D341Med (cell line): ENCODE data around the gene FNIP2.
"Not testable (repeated sequence)": the region's sequence is repeated elsewhere in the genome, so short reads cannot be mapped to it uniquely, and the experiment has no call there.

ENCODE experiments used
- DNase-seq: peaks from one replicate; pipeline ENCODE4 v3.0.0; 2012; ENCODE audit warnings: low spot score

FNIP2 gene

GRCh38 chr4:158768555-158769174 lies at the start of gene FNIP2:
TSS of gene FNIP2 (plus strand) at chr4:158769026. CDS start at chr4:158769213, 187 bp downstream.
- DNase-seq, result peak; percentile 98

GRCh38 chr4:158721680-158722079 lies 47.1 kb upstream of the FNIP2 start:
- DNase-seq, result no peak

GRCh38 chr4:158722291-158722916 lies 46.4 kb upstream of the FNIP2 start:
- DNase-seq, result peak; percentile 47

GRCh38 chr4:158722917-158723793 lies 45.7 kb upstream of the FNIP2 start, which contains the start of gene PPID:
TSS of gene PPID (minus strand) at chr4:158723396. CDS start at chr4:158723288, 108 bp downstream.
- DNase-seq, result peak; percentile 95

- no peak for DNase-seq
Measured at GRCh38 chr4:158724637-158725036, 44.2 kb upstream of the FNIP2 start.

- DNase-seq, result no peak
Measured at GRCh38 chr4:158726633-158727032, 42.2 kb upstream of the FNIP2 start.

GRCh38 chr4:158728236-158728635 lies 40.6 kb upstream of the FNIP2 start:
- DNase-seq, result no peak

GRCh38 chr4:158729716-158730559 lies 38.9 kb upstream of the FNIP2 start:
- DNase-seq, result peak; percentile 73

GRCh38 chr4:158738866-158739265 lies 30.0 kb upstream of the FNIP2 start:
- no peak for DNase-seq

- no peak for DNase-seq
Measured at GRCh38 chr4:158739600-158739999, 29.2 kb upstream of the FNIP2 start.

GRCh38 chr4:158741326-158742021 lies 27.4 kb upstream of the FNIP2 start:
- no peak for DNase-seq

- not testable (repeated sequence) for DNase-seq
Measured at GRCh38 chr4:158746537-158746936, 22.3 kb upstream of the FNIP2 start.

- no peak for DNase-seq
Measured at GRCh38 chr4:158750379-158750778, 18.4 kb upstream of the FNIP2 start.

GRCh38 chr4:158754385-158755180 lies 14.2 kb upstream of the FNIP2 start:
- no peak for DNase-seq

- DNase-seq, result not testable (repeated sequence)
Measured at GRCh38 chr4:158755819-158756218, 13.0 kb upstream of the FNIP2 start.

- DNase-seq, result no peak
Measured at GRCh38 chr4:158756588-158756987, 12.2 kb upstream of the FNIP2 start.

GRCh38 chr4:158758142-158758541 lies 10.7 kb upstream of the FNIP2 start:
- no peak for DNase-seq

GRCh38 chr4:158758703-158759102 lies 10.1 kb upstream of the FNIP2 start:
- no peak for DNase-seq

GRCh38 chr4:158759539-158759938 lies 9.3 kb upstream of the FNIP2 start:
- DNase-seq, result not testable (repeated sequence)

GRCh38 chr4:158760866-158761265 lies 8.0 kb upstream of the FNIP2 start:
- no peak for DNase-seq
